ENCODE measurements around the gene F2R. TPM values are rescaled to one million over a fixed set of nuclear protein-coding genes. Genes with fewer than 3 reads are reported as not detected.
"Not testable (repeated sequence)": the region's sequence is repeated elsewhere in the genome, so short reads cannot be mapped to it uniquely, and the experiment has no call there.

The F2R gene
- polyA plus RNA-seq, 1 donor (not counting 4 experiments of a cell fraction or from before 2014, with no cell fraction given), result 56.8 TPM

- FAIRE-seq, result no peak
- no peak for DNase-seq (ENCODE audit: low read depth, low spot score)
- no peak overlapping the region for H2AFZ ChIP-seq (ENCODE audit: control insufficient read depth, low read length)
- H3K9me1 ChIP-seq (ENCODE audit: control insufficient read depth, extremely low read depth, insufficient read depth, low read length), result no peaks in the 10 kb centered on the region
- H3K4me1 ChIP-seq (ENCODE audit: control insufficient read depth, extremely low read depth, insufficient read depth, low read length), result no peaks in the 10 kb centered on the region
- no peak overlapping the region for H3K4me3 ChIP-seq (ENCODE audit: control insufficient read depth in 2 of 3, extremely low read depth in 1 of 3, insufficient read depth in 2 of 3, low read depth in 1 of 3, low read length in 3 of 3)
- H3K4me2 ChIP-seq (ENCODE audit: control insufficient read depth, extremely low read depth, insufficient read depth, low read depth, low read length), result no peak overlapping the region
- H3K27me3 ChIP-seq (ENCODE audit: control insufficient read depth, extremely low read depth, insufficient read depth, low read length), result no peaks in the 10 kb centered on the region
- H3K36me3 ChIP-seq (ENCODE audit: control insufficient read depth in 2 of 2, extremely low read depth in 1 of 2, insufficient read depth in 2 of 2, low read length in 2 of 2), result no peaks in the 10 kb centered on the region
- no peaks in the 10 kb centered on the region for H3K9me3 ChIP-seq (ENCODE audit: control insufficient read depth, low read depth, low read length)
- no peaks in the 10 kb centered on the region for H3K79me2 ChIP-seq (ENCODE audit: control insufficient read depth, insufficient read depth, low read length)
- H4K20me1 ChIP-seq (ENCODE audit: control insufficient read depth, extremely low read depth, insufficient read depth, low read length), result no peaks in the 10 kb centered on the region
- TF ChIP-seq EZH2 (IDR thresholded peaks at IDR 0.05; ENCODE audit: low read length) (no peak), CTCF (optimal IDR thresholded peaks at IDR 0.05 in 1 of 3, IDR thresholded peaks at IDR 0.05 in 1 of 3, conservative IDR thresholded peaks at IDR 0.05 in 1 of 3; ENCODE audit: extremely low read depth in 1 of 3, insufficient read depth in 2 of 3, low read length in 3 of 3) (no peak)
- no peak overlapping the region for H3K9ac ChIP-seq (ENCODE audit: control insufficient read depth, extremely low read depth, insufficient read depth, low read length)
- no peak overlapping the region for H3K27ac ChIP-seq (ENCODE audit: control insufficient read depth, insufficient read depth, low read length)
- dilution Hi-C loops (cut with MboI; ENCODE audit: extremely low pct_ligation_motif_present, low sequenced_read_pairs), result no loop called here
Observed at GRCh38 chr5:76677849-76678472, 38.0 kb upstream of the F2R start.

GRCh38 chr5:76679231-76679630 is 36.7 kb upstream of the F2R start:
- no peaks in the 10 kb centered on the region for H3K36me3 ChIP-seq (ENCODE audit: control insufficient read depth in 2 of 2, extremely low read depth in 1 of 2, insufficient read depth in 2 of 2, low read length in 2 of 2)
- no peak for DNase-seq (ENCODE audit: low read depth, low spot score)
- H3K79me2 ChIP-seq (ENCODE audit: control insufficient read depth, insufficient read depth, low read length), result no peaks in the 10 kb centered on the region
- no peak overlapping the region for H3K4me2 ChIP-seq (ENCODE audit: control insufficient read depth, extremely low read depth, insufficient read depth, low read depth, low read length)
- no peak overlapping the region for H3K9ac ChIP-seq (ENCODE audit: control insufficient read depth, extremely low read depth, insufficient read depth, low read length)
- no peaks in the 10 kb centered on the region for H3K4me1 ChIP-seq (ENCODE audit: control insufficient read depth, extremely low read depth, insufficient read depth, low read length)
- H4K20me1 ChIP-seq (ENCODE audit: control insufficient read depth, extremely low read depth, insufficient read depth, low read length), result no peaks in the 10 kb centered on the region
- no peaks in the 10 kb centered on the region for H3K9me1 ChIP-seq (ENCODE audit: control insufficient read depth, extremely low read depth, insufficient read depth, low read length)
- H3K27ac ChIP-seq (ENCODE audit: control insufficient read depth, insufficient read depth, low read length), result no peak overlapping the region
- H3K9me3 ChIP-seq (ENCODE audit: control insufficient read depth, low read depth, low read length), result no peaks in the 10 kb centered on the region
- TF ChIP-seq EZH2 (IDR thresholded peaks at IDR 0.05; ENCODE audit: low read length) (no peak), CTCF (optimal IDR thresholded peaks at IDR 0.05 in 1 of 3, IDR thresholded peaks at IDR 0.05 in 1 of 3, conservative IDR thresholded peaks at IDR 0.05 in 1 of 3; ENCODE audit: extremely low read depth in 1 of 3, insufficient read depth in 2 of 3, low read length in 3 of 3) (no peak)
- dilution Hi-C loops (cut with MboI; ENCODE audit: extremely low pct_ligation_motif_present, low sequenced_read_pairs), result no loop called here
- no peak overlapping the region for H2AFZ ChIP-seq (ENCODE audit: control insufficient read depth, low read length)
- no peaks in the 10 kb centered on the region for H3K27me3 ChIP-seq (ENCODE audit: control insufficient read depth, extremely low read depth, insufficient read depth, low read length)
- H3K4me3 ChIP-seq (ENCODE audit: control insufficient read depth in 2 of 3, extremely low read depth in 1 of 3, insufficient read depth in 2 of 3, low read depth in 1 of 3, low read length in 3 of 3), result no peak overlapping the region
- no peak for FAIRE-seq

GRCh38 chr5:76680826-76681225 is 35.1 kb upstream of the F2R start:
- H3K4me1 ChIP-seq (ENCODE audit: control insufficient read depth, extremely low read depth, insufficient read depth, low read length); H3K4me3 ChIP-seq (ENCODE audit: control insufficient read depth in 2 of 3, extremely low read depth in 1 of 3, insufficient read depth in 2 of 3, low read depth in 1 of 3, low read length in 3 of 3); H3K9me3 ChIP-seq (ENCODE audit: control insufficient read depth, low read depth, low read length); H3K4me2 ChIP-seq (ENCODE audit: control insufficient read depth, extremely low read depth, insufficient read depth, low read depth, low read length); FAIRE-seq; dilution Hi-C loops (cut with MboI; ENCODE audit: extremely low pct_ligation_motif_present, low sequenced_read_pairs); H3K27ac ChIP-seq (ENCODE audit: control insufficient read depth, insufficient read depth, low read length); H3K27me3 ChIP-seq (ENCODE audit: control insufficient read depth, extremely low read depth, insufficient read depth, low read length); H3K9ac ChIP-seq (ENCODE audit: control insufficient read depth, extremely low read depth, insufficient read depth, low read length); H3K9me1 ChIP-seq (ENCODE audit: control insufficient read depth, extremely low read depth, insufficient read depth, low read length); H3K79me2 ChIP-seq (ENCODE audit: control insufficient read depth, insufficient read depth, low read length); H2AFZ ChIP-seq (ENCODE audit: control insufficient read depth, low read length); H4K20me1 ChIP-seq (ENCODE audit: control insufficient read depth, extremely low read depth, insufficient read depth, low read length); DNase-seq (ENCODE audit: low read depth, low spot score); H3K36me3 ChIP-seq (ENCODE audit: control insufficient read depth in 2 of 2, extremely low read depth in 1 of 2, insufficient read depth in 2 of 2, low read length in 2 of 2): not testable (repeated sequence)

Data from keratinocyte (primary cell).